ENCODE measurements around the gene CLPX. TPM values are rescaled to one million over a fixed set of nuclear protein-coding genes. Genes with fewer than 3 reads are reported as not detected.
A peak's percentile ranks its signal among the peaks of the same experiment; 100 is the strongest.
"Not testable (repeated sequence)": the region's sequence is repeated elsewhere in the genome, so short reads cannot be mapped to it uniquely, and the experiment has no call there.

Gene CLPX
- total RNA-seq, 1 donor from 2014 or later, result 42.2 TPM

GRCh38 chr15:65164139-65164538 is 21.0 kb downstream of the CLPX start:
- DNase-seq (ENCODE audit: low read depth, low spot score), result no peak
- TF ChIP-seq CTCF (conservative IDR thresholded peaks at IDR 0.05), result no peak
- Mint-ChIP-seq H3K27me3 (ENCODE audit: low read depth) (no peaks in the 10 kb centered on the region), H3K36me3 (ENCODE audit: low read depth) (no peaks in the 10 kb centered on the region), H3K4me1 (no peaks in the 10 kb centered on the region), H3K4me3 (no peak overlapping the region), H3K9me3 (no peaks in the 10 kb centered on the region), H3K27ac (ENCODE audit: unreplicated experiment) (no peak overlapping the region)

GRCh38 chr15:65163041-65163440 is 22.1 kb downstream of the CLPX start:
- TF ChIP-seq CTCF (conservative IDR thresholded peaks at IDR 0.05), result no peak

GRCh38 chr15:65156692-65157091 is 28.4 kb downstream of the CLPX start:
- no peak for DNase-seq (ENCODE audit: low read depth, low spot score)
- no peaks in the 10 kb centered on the region for H3K27me3 Mint-ChIP-seq (ENCODE audit: low read depth)
- no peaks in the 10 kb centered on the region for H3K9me3 Mint-ChIP-seq
- no peak for TF ChIP-seq CTCF (conservative IDR thresholded peaks at IDR 0.05)
- peaks cover 9% of the 10 kb centered on the region for H3K36me3 Mint-ChIP-seq (ENCODE audit: low read depth)
- no peak overlapping the region for H3K4me3 Mint-ChIP-seq
- no peaks in the 10 kb centered on the region for H3K4me1 Mint-ChIP-seq
- H3K27ac Mint-ChIP-seq (ENCODE audit: unreplicated experiment), result no peak overlapping the region

More at GRCh38 chr15:65163041-65163440, 22.1 kb downstream of the CLPX start:
- H3K27me3 Mint-ChIP-seq (ENCODE audit: low read depth), result no peaks in the 10 kb centered on the region
- no peaks in the 10 kb centered on the region for H3K9me3 Mint-ChIP-seq
- no peaks in the 10 kb centered on the region for H3K36me3 Mint-ChIP-seq (ENCODE audit: low read depth)
- no peak for DNase-seq (ENCODE audit: low read depth, low spot score)
- no peaks in the 10 kb centered on the region for H3K4me1 Mint-ChIP-seq
- H3K27ac Mint-ChIP-seq (ENCODE audit: unreplicated experiment), result no peak overlapping the region
- H3K4me3 Mint-ChIP-seq, result no peak overlapping the region

- Mint-ChIP-seq H3K9me3 (no peaks in the 10 kb centered on the region), H3K36me3 (ENCODE audit: low read depth) (peaks cover 12% of the 10 kb centered on the region), H3K4me3 (no peak overlapping the region), H3K4me1 (no peaks in the 10 kb centered on the region), H3K27me3 (ENCODE audit: low read depth) (no peaks in the 10 kb centered on the region), H3K27ac (ENCODE audit: unreplicated experiment) (no peak overlapping the region)
- no peak for DNase-seq (ENCODE audit: low read depth, low spot score)
- TF ChIP-seq CTCF (conservative IDR thresholded peaks at IDR 0.05), result no peak
Observed at GRCh38 chr15:65154720-65155119, 30.4 kb downstream of the CLPX start.

- no peak overlapping the region for H3K4me3 Mint-ChIP-seq
- no peaks in the 10 kb centered on the region for H3K9me3 Mint-ChIP-seq
- H3K27me3 Mint-ChIP-seq (ENCODE audit: low read depth), result no peaks in the 10 kb centered on the region
- peaks cover 5% of the 10 kb centered on the region for H3K36me3 Mint-ChIP-seq (ENCODE audit: low read depth)
- no peak overlapping the region for H3K27ac Mint-ChIP-seq (ENCODE audit: unreplicated experiment)
- H3K4me1 Mint-ChIP-seq, result no peaks in the 10 kb centered on the region
- no peak for TF ChIP-seq CTCF (conservative IDR thresholded peaks at IDR 0.05)
- no peak for DNase-seq (ENCODE audit: low read depth, low spot score)
Observed at GRCh38 chr15:65147902-65148301, 37.2 kb downstream of the CLPX start.

GRCh38 chr15:65146438-65146837 is 38.7 kb downstream of the CLPX start:
- no peak for TF ChIP-seq CTCF (conservative IDR thresholded peaks at IDR 0.05)

GRCh38 chr15:65138631-65139030 is 46.5 kb downstream of the CLPX start:
- H3K36me3 Mint-ChIP-seq (ENCODE audit: low read depth); H3K4me3 Mint-ChIP-seq; DNase-seq (ENCODE audit: low read depth, low spot score); H3K4me1 Mint-ChIP-seq; H3K27me3 Mint-ChIP-seq (ENCODE audit: low read depth); H3K27ac Mint-ChIP-seq (ENCODE audit: unreplicated experiment): not testable (repeated sequence)
- H3K9me3 Mint-ChIP-seq, result peaks cover 17% of the 10 kb centered on the region

More at GRCh38 chr15:65146438-65146837, 38.7 kb downstream of the CLPX start:
- H3K36me3 Mint-ChIP-seq (ENCODE audit: low read depth), result peaks cover 1% of the 10 kb centered on the region
- no peak overlapping the region for H3K27ac Mint-ChIP-seq (ENCODE audit: unreplicated experiment)
- H3K9me3 Mint-ChIP-seq, result no peaks in the 10 kb centered on the region
- no peaks in the 10 kb centered on the region for H3K27me3 Mint-ChIP-seq (ENCODE audit: low read depth)
- no peak overlapping the region for H3K4me3 Mint-ChIP-seq
- H3K4me1 Mint-ChIP-seq, result no peaks in the 10 kb centered on the region
- DNase-seq (ENCODE audit: low read depth, low spot score), result no peak

GRCh38 chr15:65137893-65138292 is 47.2 kb downstream of the CLPX start:
- Mint-ChIP-seq H3K9me3 (peaks cover 17% of the 10 kb centered on the region), H3K4me3 (peak overlapping the region; percentile 5)
- not testable (repeated sequence) for H3K4me1 Mint-ChIP-seq; DNase-seq (ENCODE audit: low read depth, low spot score); H3K36me3 Mint-ChIP-seq (ENCODE audit: low read depth); H3K27ac Mint-ChIP-seq (ENCODE audit: unreplicated experiment); H3K27me3 Mint-ChIP-seq (ENCODE audit: low read depth)

Measured in neural crest cell (in vitro differentiated cells).